ENCODE results near the gene LIPG. TPM values are rescaled to one million over a fixed set of nuclear protein-coding genes. Genes with fewer than 3 reads are reported as not detected.
"Not testable (repeated sequence)": the region's sequence is repeated elsewhere in the genome, so short reads cannot be mapped to it uniquely, and the experiment has no call there.

LIPG gene
- total and polyA plus RNA-seq, 5 donors from 2014 or later: not detected

DNA sequence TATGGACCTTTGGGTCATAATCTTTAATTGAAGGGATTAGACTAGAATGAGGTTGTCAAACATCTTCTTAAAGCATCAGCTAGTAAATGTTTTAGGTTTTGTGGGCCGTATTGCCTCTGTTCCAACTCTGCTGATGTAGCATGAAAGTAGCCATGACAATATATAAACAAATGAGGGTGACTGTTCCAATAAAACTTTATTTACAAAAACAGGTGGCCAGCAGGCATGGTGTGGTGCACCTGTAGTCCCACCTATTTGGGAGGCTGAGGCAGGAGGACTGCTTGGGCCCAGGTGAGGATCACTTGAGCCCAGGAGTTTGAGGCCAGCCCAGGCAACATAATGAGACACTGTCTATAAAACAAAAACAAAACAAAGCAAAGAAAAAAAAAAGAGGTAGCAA lies 18.4 kb downstream of the LIPG start:
- H3K27ac ChIP-seq (ENCODE audit: insufficient read depth, low read length, poor library complexity, severe bottlenecking): no peak overlapping the region
- ATAC-seq (ENCODE audit: low read depth in 2 of 2) (no peak), DNase-seq (no peak)
- H3K9me3 ChIP-seq (ENCODE audit: control insufficient read depth in 2 of 2, low read length in 2 of 2): no peaks in the 10 kb centered on the region
- peaks cover 5% of the 10 kb centered on the region for H3K27me3 Mint-ChIP-seq
- H3K27me3 ChIP-seq (ENCODE audit: control insufficient read depth, insufficient read depth, low read length): peaks cover 6% of the 10 kb centered on the region
- H3K4me1 Mint-ChIP-seq: no peaks in the 10 kb centered on the region
- H3K36me3 ChIP-seq (ENCODE audit: control insufficient read depth, insufficient read depth, low read length): no peaks in the 10 kb centered on the region
- no peak overlapping the region for H3K4me3 Mint-ChIP-seq
- H3K27ac Mint-ChIP-seq: no peak overlapping the region
- no peak overlapping the region for H3K4me3 ChIP-seq (ENCODE audit: low read depth, low read length)
- no peaks in the 10 kb centered on the region for H3K36me3 Mint-ChIP-seq
- H3K9me3 Mint-ChIP-seq: peaks cover 0 to 4% (median 0%) of the 10 kb centered on the region in 7 donors
- no peaks in the 10 kb centered on the region for H3K4me1 ChIP-seq (ENCODE audit: control insufficient read depth, insufficient read depth, low read length, poor library complexity, severe bottlenecking)

DNA sequence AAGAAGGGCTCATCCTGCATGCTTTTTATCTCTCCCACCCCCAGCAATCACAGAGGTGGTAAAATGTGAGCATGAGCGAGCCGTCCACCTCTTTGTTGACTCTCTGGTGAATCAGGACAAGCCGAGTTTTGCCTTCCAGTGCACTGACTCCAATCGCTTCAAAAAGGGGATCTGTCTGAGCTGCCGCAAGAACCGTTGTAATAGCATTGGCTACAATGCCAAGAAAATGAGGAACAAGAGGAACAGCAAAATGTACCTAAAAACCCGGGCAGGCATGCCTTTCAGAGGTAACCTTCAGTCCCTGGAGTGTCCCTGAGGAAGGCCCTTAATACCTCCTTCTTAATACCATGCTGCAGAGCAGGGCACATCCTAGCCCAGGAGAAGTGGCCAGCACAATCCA lies 19.5 kb downstream of the LIPG start:
- Histone ChIP-seq H3K4me1 (ENCODE audit: control insufficient read depth, insufficient read depth, low read length, poor library complexity, severe bottlenecking) (no peaks in the 10 kb centered on the region), H3K9me3 (ENCODE audit: control insufficient read depth in 2 of 2, low read length in 2 of 2) (no peaks in the 10 kb centered on the region), H3K4me3 (ENCODE audit: low read depth, low read length) (no peak overlapping the region), H3K27ac (ENCODE audit: insufficient read depth, low read length, poor library complexity, severe bottlenecking) (no peak overlapping the region), H3K27me3 (ENCODE audit: control insufficient read depth, insufficient read depth, low read length) (peaks cover 6% of the 10 kb centered on the region), H3K36me3 (ENCODE audit: control insufficient read depth, insufficient read depth, low read length) (no peaks in the 10 kb centered on the region)
- H3K4me1 Mint-ChIP-seq: no peaks in the 10 kb centered on the region
- H3K27ac Mint-ChIP-seq: no peak overlapping the region
- no peaks in the 10 kb centered on the region for H3K36me3 Mint-ChIP-seq
- ATAC-seq (ENCODE audit: low read depth in 2 of 2) (no peak), DNase-seq (no peak)
- no peak overlapping the region for H3K4me3 Mint-ChIP-seq
- H3K27me3 Mint-ChIP-seq: peaks cover 5% of the 10 kb centered on the region
- peaks cover 0 to 4% (median 0%) of the 10 kb centered on the region in 7 donors for H3K9me3 Mint-ChIP-seq

DNA sequence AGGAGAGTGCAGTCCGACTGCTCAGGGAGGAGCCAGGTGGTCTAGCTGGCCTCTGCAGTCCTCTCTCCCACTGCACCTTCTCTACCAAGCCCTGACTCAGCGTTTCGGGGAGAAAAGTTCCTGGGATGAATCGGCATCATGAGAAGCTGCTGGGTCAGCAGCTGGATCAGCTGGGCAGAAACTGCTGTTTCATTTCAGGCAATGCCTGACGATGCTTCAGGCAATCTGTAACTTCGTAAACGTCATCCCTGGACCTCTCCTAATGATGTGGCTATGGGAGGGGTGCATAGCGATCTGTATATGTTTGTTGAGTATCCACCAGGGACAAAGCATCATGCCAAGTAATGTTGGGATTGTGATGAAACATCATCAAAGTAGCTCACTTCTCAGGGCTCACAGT lies 20.7 kb downstream of the LIPG start:
- DNase-seq: no peak
- Mint-ChIP-seq H3K4me1 (no peaks in the 10 kb centered on the region), H3K27ac (no peak overlapping the region), H3K36me3 (no peaks in the 10 kb centered on the region), H3K27me3 (peaks cover 5% of the 10 kb centered on the region), H3K4me3 (no peak overlapping the region), H3K9me3 (peaks cover 0 to 4% (median 0%) of the 10 kb centered on the region in 7 donors)
- H3K4me1 ChIP-seq (ENCODE audit: control insufficient read depth, insufficient read depth, low read length, poor library complexity, severe bottlenecking): no peaks in the 10 kb centered on the region
- H3K4me3 ChIP-seq (ENCODE audit: low read depth, low read length): no peak overlapping the region
- H3K36me3 ChIP-seq (ENCODE audit: control insufficient read depth, insufficient read depth, low read length): no peaks in the 10 kb centered on the region
- no peak overlapping the region for H3K27ac ChIP-seq (ENCODE audit: insufficient read depth, low read length, poor library complexity, severe bottlenecking)
- H3K27me3 ChIP-seq (ENCODE audit: control insufficient read depth, insufficient read depth, low read length): peaks cover 6% of the 10 kb centered on the region
- H3K9me3 ChIP-seq (ENCODE audit: control insufficient read depth in 2 of 2, low read length in 2 of 2): no peaks in the 10 kb centered on the region
- ATAC-seq (ENCODE audit: low read depth in 2 of 2): no peak

DNA sequence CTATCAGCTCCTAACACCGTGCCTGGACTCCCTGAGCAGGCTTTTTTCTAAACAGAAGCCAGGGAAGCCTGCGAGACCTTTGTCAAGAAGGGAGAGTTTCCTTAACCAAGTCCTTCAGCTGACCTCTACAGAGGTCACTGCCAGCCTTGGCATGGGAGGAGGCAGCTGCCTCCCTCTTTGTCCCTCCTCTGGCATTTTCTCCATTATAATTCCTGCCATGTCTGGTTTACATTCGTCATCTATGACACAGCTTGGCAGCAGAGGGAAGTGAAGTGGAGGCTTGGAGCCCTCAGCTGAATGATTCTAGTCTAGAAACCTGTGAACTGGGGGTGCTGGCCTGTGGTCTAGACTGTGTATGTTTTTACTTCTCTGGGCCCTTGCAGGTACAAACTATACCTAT lies 22.5 kb downstream of the LIPG start:
- Mint-ChIP-seq H3K4me3 (no peak overlapping the region), H3K9me3 (peaks cover 0 to 3% (median 0%) of the 10 kb centered on the region in 7 donors), H3K27me3 (peaks cover 5% of the 10 kb centered on the region), H3K4me1 (no peaks in the 10 kb centered on the region), H3K27ac (no peak overlapping the region), H3K36me3 (no peaks in the 10 kb centered on the region)
- Histone ChIP-seq H3K9me3 (ENCODE audit: control insufficient read depth in 2 of 2, low read length in 2 of 2) (no peaks in the 10 kb centered on the region), H3K4me3 (ENCODE audit: low read depth, low read length) (no peak overlapping the region), H3K27me3 (ENCODE audit: control insufficient read depth, insufficient read depth, low read length) (peaks cover 6% of the 10 kb centered on the region), H3K4me1 (ENCODE audit: control insufficient read depth, insufficient read depth, low read length, poor library complexity, severe bottlenecking) (no peaks in the 10 kb centered on the region), H3K27ac (ENCODE audit: insufficient read depth, low read length, poor library complexity, severe bottlenecking) (no peak overlapping the region), H3K36me3 (ENCODE audit: control insufficient read depth, insufficient read depth, low read length) (no peaks in the 10 kb centered on the region)
- DNase-seq: no peak
- no peak for ATAC-seq (ENCODE audit: low read depth in 2 of 2)

DNA sequence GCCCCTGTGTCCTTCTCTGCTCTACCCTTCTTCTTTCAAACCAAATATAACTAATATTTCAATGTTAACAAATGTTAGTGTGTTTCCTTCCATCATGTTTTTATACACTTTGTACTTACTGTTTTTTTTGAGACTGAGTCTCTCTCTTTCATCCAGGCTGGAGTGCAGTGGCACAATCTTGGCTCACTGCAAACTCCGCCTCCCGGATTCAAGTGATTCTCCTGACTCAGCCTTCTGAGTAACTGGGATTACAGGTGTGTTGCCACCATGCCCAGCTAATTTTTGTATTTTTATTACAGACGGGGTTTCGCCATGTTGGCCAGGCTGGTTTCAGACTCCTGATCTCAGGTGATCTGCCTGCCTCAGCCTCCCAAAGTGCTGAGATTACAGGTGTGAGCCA lies 23.1 kb downstream of the LIPG start:
- not testable (repeated sequence) for H3K4me3 Mint-ChIP-seq; H3K27me3 ChIP-seq (ENCODE audit: control insufficient read depth, insufficient read depth, low read length); H3K4me1 ChIP-seq (ENCODE audit: control insufficient read depth, insufficient read depth, low read length, poor library complexity, severe bottlenecking); H3K36me3 Mint-ChIP-seq; ATAC-seq (ENCODE audit: low read depth in 2 of 2); H3K9me3 Mint-ChIP-seq; H3K36me3 ChIP-seq (ENCODE audit: control insufficient read depth, insufficient read depth, low read length); H3K4me3 ChIP-seq (ENCODE audit: low read depth, low read length); H3K9me3 ChIP-seq (ENCODE audit: control insufficient read depth in 2 of 2, low read length in 2 of 2); H3K4me1 Mint-ChIP-seq; H3K27ac ChIP-seq (ENCODE audit: insufficient read depth, low read length, poor library complexity, severe bottlenecking); H3K27me3 Mint-ChIP-seq; H3K27ac Mint-ChIP-seq; DNase-seq

DNA sequence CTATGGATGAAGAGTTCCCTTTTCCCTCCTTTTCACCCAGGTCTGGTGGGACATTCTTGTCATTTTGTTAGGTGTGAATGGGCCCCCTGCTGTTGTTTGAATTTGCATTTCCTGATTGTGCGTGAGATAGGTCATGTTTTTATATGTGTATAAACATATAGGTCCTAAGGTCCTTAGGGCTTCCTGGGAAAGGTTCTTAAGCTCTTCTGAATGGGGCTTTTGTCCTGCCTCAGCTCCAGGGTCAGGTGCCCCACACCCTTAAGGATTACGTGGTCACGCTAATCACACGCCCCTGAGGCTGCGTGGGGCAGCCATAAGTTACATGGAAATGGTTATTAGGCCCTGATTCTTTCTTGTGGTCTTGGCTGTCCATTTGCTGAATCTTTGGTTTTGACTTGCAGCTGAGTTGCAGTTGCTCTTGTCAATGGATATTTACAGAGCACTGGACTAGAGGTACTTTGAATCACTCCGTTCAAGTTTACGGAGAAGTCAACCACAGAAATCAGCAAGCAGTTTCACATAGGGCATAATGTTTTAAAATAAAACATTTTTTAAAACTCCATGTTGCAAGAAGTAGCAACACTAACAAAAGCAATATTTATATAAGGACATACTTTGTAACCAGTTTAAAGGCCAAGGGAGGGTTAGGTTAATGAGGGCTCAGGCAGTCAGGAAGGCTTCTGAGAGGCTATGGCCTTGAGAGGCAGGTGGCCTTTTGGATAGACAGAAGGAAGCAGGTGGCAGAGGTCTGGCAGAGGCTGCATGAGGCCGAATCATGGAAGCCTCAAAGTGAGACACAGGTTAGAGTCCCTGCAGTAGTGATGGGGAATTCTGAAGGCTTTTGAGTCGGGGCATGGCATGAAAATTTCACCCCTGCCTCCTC lies 24.2 kb downstream of the LIPG start:
- no peaks in the 10 kb centered on the region for H3K9me3 ChIP-seq (ENCODE audit: control insufficient read depth in 2 of 2, low read length in 2 of 2)
- peaks cover 5% of the 10 kb centered on the region for H3K27me3 Mint-ChIP-seq
- H3K27ac ChIP-seq (ENCODE audit: insufficient read depth, low read length, poor library complexity, severe bottlenecking): no peak overlapping the region
- H3K4me1 ChIP-seq (ENCODE audit: control insufficient read depth, insufficient read depth, low read length, poor library complexity, severe bottlenecking): no peaks in the 10 kb centered on the region
- H3K4me3 ChIP-seq (ENCODE audit: low read depth, low read length): no peak overlapping the region
- no peaks in the 10 kb centered on the region for H3K4me1 Mint-ChIP-seq
- H3K4me3 Mint-ChIP-seq: no peak overlapping the region
- no peaks in the 10 kb centered on the region for H3K36me3 Mint-ChIP-seq
- H3K9me3 Mint-ChIP-seq: peaks cover 0 to 3% (median 0%) of the 10 kb centered on the region in 7 donors
- no peaks in the 10 kb centered on the region for H3K36me3 ChIP-seq (ENCODE audit: control insufficient read depth, insufficient read depth, low read length)
- DNase-seq (no peak), ATAC-seq (ENCODE audit: low read depth in 2 of 2) (no peak)
- peaks cover 6% of the 10 kb centered on the region for H3K27me3 ChIP-seq (ENCODE audit: control insufficient read depth, insufficient read depth, low read length)
- H3K27ac Mint-ChIP-seq: no peak overlapping the region

DNA sequence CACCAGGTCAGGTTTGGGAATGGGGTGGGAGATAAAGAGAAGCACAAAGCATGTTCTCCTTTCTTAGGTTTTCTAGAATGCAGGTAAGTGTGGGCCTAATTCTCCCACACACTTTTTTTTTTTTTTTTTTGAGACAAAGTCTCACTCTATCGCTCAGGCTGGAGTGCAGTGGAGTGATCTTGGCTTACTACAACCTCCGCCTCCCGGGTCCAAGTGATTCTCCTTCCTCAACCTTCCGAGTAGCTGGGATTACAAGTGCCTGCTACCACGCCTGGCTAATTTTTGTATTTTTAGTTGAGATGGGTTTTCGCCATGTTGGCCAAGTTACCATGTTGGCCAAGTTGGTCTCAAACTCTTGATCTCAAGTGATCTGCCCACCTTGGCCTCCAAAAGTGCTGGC lies 26.3 kb downstream of the LIPG start:
- H3K9me3 Mint-ChIP-seq: peaks cover 0 to 2% (median 0%) of the 10 kb centered on the region in 7 donors
- no peak overlapping the region for H3K27ac ChIP-seq (ENCODE audit: insufficient read depth, low read length, poor library complexity, severe bottlenecking)
- no peak overlapping the region for H3K4me3 Mint-ChIP-seq
- H3K4me1 Mint-ChIP-seq: no peaks in the 10 kb centered on the region
- DNase-seq: no peak
- ATAC-seq (ENCODE audit: low read depth in 2 of 2): no peak
- H3K36me3 Mint-ChIP-seq: no peaks in the 10 kb centered on the region
- no peaks in the 10 kb centered on the region for H3K9me3 ChIP-seq (ENCODE audit: control insufficient read depth in 2 of 2, low read length in 2 of 2)
- H3K27me3 Mint-ChIP-seq: peaks cover 8% of the 10 kb centered on the region
- no peaks in the 10 kb centered on the region for H3K4me1 ChIP-seq (ENCODE audit: control insufficient read depth, insufficient read depth, low read length, poor library complexity, severe bottlenecking)
- H3K36me3 ChIP-seq (ENCODE audit: control insufficient read depth, insufficient read depth, low read length): no peaks in the 10 kb centered on the region
- no peak overlapping the region for H3K27ac Mint-ChIP-seq
- no peak overlapping the region for H3K4me3 ChIP-seq (ENCODE audit: low read depth, low read length)
- peaks cover 1% of the 10 kb centered on the region for H3K27me3 ChIP-seq (ENCODE audit: control insufficient read depth, insufficient read depth, low read length)

DNA sequence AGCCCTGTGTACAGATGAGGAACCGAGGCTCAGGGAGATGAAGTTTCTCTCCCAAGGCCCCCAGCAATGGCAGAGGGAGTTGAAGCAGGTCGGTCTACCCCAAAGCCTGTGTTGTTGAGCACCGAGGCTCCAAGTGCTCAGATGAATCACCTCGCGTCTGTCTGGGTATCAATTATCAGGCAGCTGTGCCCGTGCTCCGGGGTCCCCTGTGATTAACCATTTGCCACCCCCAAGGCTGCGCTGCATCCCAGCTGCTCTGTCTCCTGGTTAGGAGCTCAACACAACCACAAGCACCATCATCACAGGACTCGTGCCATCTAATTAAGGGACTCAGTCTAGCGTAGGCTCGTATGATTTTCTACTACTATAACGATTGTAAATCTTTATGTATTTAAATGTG lies 27.1 kb downstream of the LIPG start:
- Mint-ChIP-seq H3K4me1 (no peaks in the 10 kb centered on the region), H3K9me3 (peaks cover 0 to 2% (median 0%) of the 10 kb centered on the region in 7 donors), H3K27me3 (peaks cover 8% of the 10 kb centered on the region), H3K4me3 (no peak overlapping the region), H3K27ac (no peak overlapping the region), H3K36me3 (no peaks in the 10 kb centered on the region)
- Histone ChIP-seq H3K4me1 (ENCODE audit: control insufficient read depth, insufficient read depth, low read length, poor library complexity, severe bottlenecking) (no peaks in the 10 kb centered on the region), H3K4me3 (ENCODE audit: low read depth, low read length) (no peak overlapping the region), H3K27ac (ENCODE audit: insufficient read depth, low read length, poor library complexity, severe bottlenecking) (no peak overlapping the region), H3K9me3 (ENCODE audit: control insufficient read depth in 2 of 2, low read length in 2 of 2) (no peaks in the 10 kb centered on the region), H3K36me3 (ENCODE audit: control insufficient read depth, insufficient read depth, low read length) (no peaks in the 10 kb centered on the region), H3K27me3 (ENCODE audit: control insufficient read depth, insufficient read depth, low read length) (peaks cover 3% of the 10 kb centered on the region)
- ATAC-seq (ENCODE audit: low read depth in 2 of 2) (no peak), DNase-seq (no peak)
